Right atrium auricular region (tissue), 2 donors: ENCODE data around the gene ADISSP. TPM values are rescaled to one million over a fixed set of nuclear protein-coding genes. Genes with fewer than 3 reads are reported as not detected.

Source experiments
- DNase-seq: peaks from one replicate; pipeline ENCODE4 v3.0.0-alpha.2; 2019; ENCODE audit warnings: low spot score
- H3K27ac ChIP-seq, 2 donors: fragments of 200-600 bp; sonication (generic); 1 replicate in 1 of 2; 2 replicates in 1 of 2; pipeline ENCODE4 v1.5.1; 2016 to 2019
- H3K27me3 ChIP-seq, 2 donors: fragments of 200-600 bp; sonication (generic); one replicate each; pipeline versions ENCODE4 v1.5.1 to v1.6.0; 2017 to 2019
- H3K36me3 ChIP-seq: fragments of 200-600 bp; sonication (generic); one replicate; pipeline ENCODE4 v1.5.1; 2016
- H3K4me1 ChIP-seq, 2 donors: fragments of 200-600 bp; sonication (generic); one replicate each; pipeline versions ENCODE4 v1.5.1 to v1.6.0; 2017 to 2019
- H3K4me3 ChIP-seq, 2 donors: fragments of 200-600 bp; sonication (generic); 1 replicate in 1 of 2; 2 replicates in 1 of 2; pipeline ENCODE4 v1.5.1; 2017 to 2019; ENCODE audit warnings: mild to moderate bottlenecking in 1 of 2, moderate library complexity in 1 of 2
- H3K9me3 ChIP-seq, 2 donors: fragments of 200-600 bp; sonication (generic); one replicate each; pipeline ENCODE4 v1.5.1; 2019
- total RNA-seq, 2 donors: library from RNA; depleted of rRNA; stranded (reverse); fragments of >200 nt; gene quantifications; one replicate each; pipeline ENCODE4 v1.1.0, GENCODE V29; 2016
- TF ChIP-seq, protein P1 (sequence below), 2 donors: fragments of 200-600 bp; sonication (generic); IDR thresholded peaks; one replicate each; pipeline ENCODE4 v1.5.1; 2019; ENCODE audit warnings: antibody characterized with exemption in 2 of 2

Gene ADISSP
- 10 to 100 TPM; 10.8 to 11.2 TPM for total RNA-seq

DNA sequence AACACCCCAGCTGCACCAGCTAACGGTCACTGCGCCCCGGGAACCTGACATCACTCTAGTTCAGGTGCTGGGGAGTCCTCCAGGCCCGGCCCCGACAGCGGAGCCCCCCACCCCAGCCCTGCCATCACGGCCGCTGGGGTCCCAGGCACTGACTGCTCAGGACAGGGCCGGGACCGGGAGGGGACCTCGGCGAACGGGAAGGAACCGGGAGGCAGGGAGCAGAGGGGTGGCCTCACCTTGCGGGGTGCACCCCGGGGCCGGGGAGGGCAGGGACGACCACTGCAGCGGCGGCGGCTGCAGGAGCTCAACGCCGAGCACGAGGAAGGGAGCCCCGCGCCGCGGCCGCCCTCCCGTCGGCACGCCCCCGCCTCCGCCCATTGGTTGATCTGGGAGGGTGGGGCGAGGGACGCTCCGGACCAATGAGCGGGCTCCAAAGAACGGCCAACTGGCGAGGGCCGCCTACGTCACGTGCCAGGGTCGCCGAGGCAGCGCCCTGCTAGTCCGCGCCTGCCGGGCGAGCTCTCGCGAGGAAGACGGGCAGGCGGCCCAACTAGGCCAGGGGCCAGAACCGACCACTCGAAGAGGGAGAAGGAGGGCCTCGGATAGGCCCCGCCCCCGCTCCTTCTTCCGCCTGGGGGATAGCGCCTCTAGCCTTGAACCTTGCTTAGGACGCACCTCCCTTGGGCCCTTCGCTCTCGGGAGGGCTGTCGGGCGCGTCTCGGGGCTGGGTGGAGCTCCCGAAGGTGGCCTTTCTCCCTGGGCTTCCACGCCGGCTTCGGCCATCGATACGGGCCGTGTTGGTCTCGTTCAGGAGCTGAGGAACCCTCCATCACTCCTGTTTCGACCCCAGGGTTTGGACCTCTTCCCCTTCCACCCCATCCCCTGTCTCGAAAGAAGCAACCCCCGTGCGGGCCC lies at the start of gene ADISSP:
Gene ADISSP (minus strand): TSS at position 327 of the 915 bp plus-strand sequence. CDS start 7,653 bp downstream, outside the sequence.
- Histone ChIP-seq H3K36me3 (no peaks in the 10 kb centered on the region), H3K4me3 (peak within 1 kb of the TSS; percentile 57 to 68), H3K9me3 (no peaks in the 10 kb centered on the region), H3K4me1 (peaks cover 0 to 40% of the 10 kb centered on the region in 2 donors), H3K27me3 (no peaks in the 10 kb centered on the region), H3K27ac (peak within 1 kb of the TSS; percentile 85 to 87)
- DNase-seq = peak; percentile 99
- TF ChIP-seq, protein P1, sequence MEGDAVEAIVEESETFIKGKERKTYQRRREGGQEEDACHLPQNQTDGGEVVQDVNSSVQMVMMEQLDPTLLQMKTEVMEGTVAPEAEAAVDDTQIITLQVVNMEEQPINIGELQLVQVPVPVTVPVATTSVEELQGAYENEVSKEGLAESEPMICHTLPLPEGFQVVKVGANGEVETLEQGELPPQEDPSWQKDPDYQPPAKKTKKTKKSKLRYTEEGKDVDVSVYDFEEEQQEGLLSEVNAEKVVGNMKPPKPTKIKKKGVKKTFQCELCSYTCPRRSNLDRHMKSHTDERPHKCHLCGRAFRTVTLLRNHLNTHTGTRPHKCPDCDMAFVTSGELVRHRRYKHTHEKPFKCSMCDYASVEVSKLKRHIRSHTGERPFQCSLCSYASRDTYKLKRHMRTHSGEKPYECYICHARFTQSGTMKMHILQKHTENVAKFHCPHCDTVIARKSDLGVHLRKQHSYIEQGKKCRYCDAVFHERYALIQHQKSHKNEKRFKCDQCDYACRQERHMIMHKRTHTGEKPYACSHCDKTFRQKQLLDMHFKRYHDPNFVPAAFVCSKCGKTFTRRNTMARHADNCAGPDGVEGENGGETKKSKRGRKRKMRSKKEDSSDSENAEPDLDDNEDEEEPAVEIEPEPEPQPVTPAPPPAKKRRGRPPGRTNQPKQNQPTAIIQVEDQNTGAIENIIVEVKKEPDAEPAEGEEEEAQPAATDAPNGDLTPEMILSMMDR (IDR thresholded peaks at IDR 0.05) = peak in 1 of 2 donors; percentile 44

DNA sequence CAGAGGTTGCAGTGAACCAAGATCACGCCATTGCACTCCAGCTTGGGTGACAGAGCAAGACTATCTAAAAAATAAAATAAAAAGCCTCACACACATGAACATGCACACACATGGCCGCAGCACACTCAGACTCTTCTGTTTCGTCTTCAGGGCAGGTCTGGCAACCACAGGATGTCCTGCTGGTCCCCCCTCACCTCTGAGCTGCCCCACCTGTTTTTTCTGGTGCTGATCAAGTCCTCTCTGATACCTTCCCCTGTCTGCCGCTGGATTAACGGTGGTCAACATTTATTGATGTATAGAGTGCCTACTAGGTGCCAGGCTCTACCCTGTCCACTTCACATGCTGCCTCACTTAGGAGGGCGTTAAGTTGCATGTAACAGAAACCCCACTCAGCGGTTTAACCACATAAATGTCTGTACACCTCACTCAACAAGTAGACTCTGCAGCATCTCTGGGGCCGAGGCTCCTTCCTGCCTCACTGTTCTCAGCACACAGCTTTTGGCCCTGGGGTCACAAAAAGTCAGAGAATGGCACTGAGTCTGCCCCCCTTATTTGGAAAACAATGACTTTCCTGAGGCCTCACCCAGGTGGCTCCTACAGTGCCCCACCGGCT lies 48.3 kb upstream of the ADISSP start:
- Histone ChIP-seq H3K9me3 (no peaks in the 10 kb centered on the region), H3K4me1 (peaks cover 0 to 41% of the 10 kb centered on the region in 2 donors), H3K4me3 (no peak overlapping the region), H3K27me3 (no peaks in the 10 kb centered on the region), H3K27ac (no peak overlapping the region), H3K36me3 (no peaks in the 10 kb centered on the region)
- DNase-seq = no peak
- TF ChIP-seq, protein P1 (IDR thresholded peaks at IDR 0.05) = no peak

DNA sequence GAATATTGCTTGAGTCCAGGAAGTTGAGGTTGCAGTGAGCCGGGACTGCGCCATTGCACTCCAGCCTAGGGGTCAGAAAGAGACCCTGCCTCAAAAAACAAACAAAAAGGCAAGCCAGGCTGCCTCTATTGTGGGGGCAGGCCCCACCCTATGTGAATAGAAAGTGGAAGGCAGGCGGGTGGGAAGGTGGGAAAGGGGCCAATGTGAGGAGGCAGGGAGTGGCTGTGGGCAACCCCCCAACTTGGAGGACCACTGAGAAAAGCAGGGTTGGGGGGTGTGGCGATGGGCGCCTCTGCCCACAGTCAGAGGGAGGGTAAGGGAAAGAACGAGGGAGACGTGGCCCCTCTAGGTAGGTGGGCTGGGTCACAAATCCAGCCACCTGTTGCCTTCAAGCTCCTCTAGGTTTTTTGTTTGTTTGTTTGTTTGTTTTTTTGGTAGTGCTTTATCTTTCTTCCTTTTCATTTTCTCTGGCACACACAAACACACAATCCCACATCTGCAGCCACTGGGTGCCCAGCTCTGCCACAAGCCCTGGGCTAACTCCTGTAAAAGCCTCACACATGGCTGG lies 47.5 kb upstream of the ADISSP start:
- no peak overlapping the region for H3K27ac ChIP-seq

DNA sequence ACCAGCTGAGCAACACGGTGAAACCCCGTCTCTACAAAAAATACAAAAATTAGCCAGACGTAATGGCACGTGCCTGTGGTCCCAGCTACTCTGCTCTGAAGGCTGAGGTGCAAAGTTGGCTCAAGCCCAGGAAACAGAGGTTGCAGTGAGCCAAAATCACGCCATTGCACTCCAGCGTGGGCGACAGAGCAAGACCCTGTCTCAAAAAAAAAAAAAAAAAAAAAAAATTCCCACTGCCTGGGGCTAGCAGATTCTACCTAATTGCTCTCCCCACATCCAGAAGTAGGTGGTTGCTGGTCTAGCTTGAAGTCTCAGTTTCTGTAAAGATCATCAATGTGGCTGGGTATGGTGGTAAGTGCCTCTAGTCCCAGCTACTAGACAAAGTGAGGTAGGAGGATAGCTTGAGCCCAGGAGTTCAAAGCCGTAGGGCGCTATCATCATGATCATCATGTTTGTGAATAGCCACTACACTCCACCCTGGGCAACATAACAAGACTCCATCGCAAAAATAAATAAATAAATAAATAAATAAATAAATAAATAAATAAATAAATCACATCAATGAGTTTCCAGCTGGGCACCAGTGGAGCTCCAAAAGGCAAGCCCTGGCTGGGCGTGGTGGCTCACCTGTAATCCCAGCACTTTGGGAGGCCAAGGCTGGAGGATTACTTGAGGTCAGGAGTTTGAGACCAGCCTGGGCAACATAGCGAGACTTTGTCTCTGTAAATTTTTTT lies 46.5 kb upstream of the ADISSP start:
- Histone ChIP-seq H3K4me3 (no peak overlapping the region), H3K4me1 (peaks cover 0 to 44% of the 10 kb centered on the region in 2 donors), H3K27ac (no peak overlapping the region), H3K9me3 (no peaks in the 10 kb centered on the region), H3K36me3 (no peaks in the 10 kb centered on the region), H3K27me3 (no peaks in the 10 kb centered on the region)
- TF ChIP-seq, protein P1 (IDR thresholded peaks at IDR 0.05) = no peak
- DNase-seq = no peak

More for the DNA sequence above, 47.5 kb upstream of the ADISSP start:
- DNase-seq = no peak
- Histone ChIP-seq H3K36me3 (no peaks in the 10 kb centered on the region), H3K4me3 (no peak overlapping the region), H3K9me3 (no peaks in the 10 kb centered on the region), H3K4me1 (peaks cover 0 to 47% of the 10 kb centered on the region in 2 donors), H3K27me3 (no peaks in the 10 kb centered on the region)
- TF ChIP-seq, protein P1 (IDR thresholded peaks at IDR 0.05) = no peak
